ENCODE measurements around the gene MCFD2. TPM values are rescaled to one million over a fixed set of nuclear protein-coding genes. Genes with fewer than 3 reads are reported as not detected.
"Not testable (repeated sequence)": the region's sequence is repeated elsewhere in the genome, so short reads cannot be mapped to it uniquely, and the experiment has no call there.

Gene MCFD2
- total and polyA plus RNA-seq, 3 donors from 2014 or later, result 65.4 to 74.5 (median 67.6) TPM

DNA sequence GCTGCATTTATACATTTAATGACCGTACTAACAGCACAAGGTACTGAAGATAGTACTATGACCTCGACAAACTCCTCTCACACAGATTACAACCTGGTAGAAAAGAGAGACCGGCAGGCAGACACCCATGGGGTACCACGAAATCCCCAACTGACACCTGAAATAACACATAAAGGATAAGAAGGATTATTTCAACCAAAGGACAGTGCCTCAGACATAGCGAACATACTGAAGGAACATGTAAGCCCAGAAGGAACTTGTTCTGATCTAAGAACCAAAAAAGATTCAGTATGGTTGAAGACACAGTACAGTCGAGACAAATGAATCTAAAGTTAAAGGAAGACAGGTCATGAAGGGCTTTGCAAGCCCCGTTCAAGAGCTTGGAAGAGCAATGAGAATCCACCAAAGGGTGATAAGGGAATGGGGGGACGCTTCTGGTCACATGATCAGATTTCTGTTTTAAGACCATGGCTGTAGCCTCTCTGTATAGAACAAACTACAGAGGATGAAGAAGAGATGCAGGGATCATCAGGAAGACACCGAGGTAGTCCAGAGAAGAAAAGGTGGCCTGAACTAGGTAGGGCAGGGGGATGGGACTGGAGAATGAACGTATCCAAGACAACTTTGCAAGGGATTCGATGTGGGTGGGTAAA lies 902 bp downstream of the MCFD2 start:
- intact Hi-C loops (cut with DNase I; ENCODE audit: low total_unique reads), result loop anchor here (10.0 kb wide), 1 partner anchor 410 kb away; no protein-coding TSS in a partner anchor
- Histone ChIP-seq H3K27ac (peak overlapping the region; percentile 87 to 97), H3K36me3 (ENCODE audit: low read depth, missing control alignments) (no peaks in the 10 kb centered on the region), H3K27me3 (no peaks in the 10 kb centered on the region), H3K9me3 (no peaks in the 10 kb centered on the region), H3K4me3 (peak overlapping the region; percentile 93 to 99), H3K4me1 (peaks cover 18% of the 10 kb centered on the region)
- no peak for DNase-seq
- TF ChIP-seq CTCF (IDR thresholded peaks at IDR 0.05) (peak in 1 of 3 experiments; percentile 4), POLR2A (IDR thresholded peaks at IDR 0.05) (no peak)
- 19 to 25% methylated on average over 11 of the region's 11 CpGs for WGBS, 2 donors

DNA sequence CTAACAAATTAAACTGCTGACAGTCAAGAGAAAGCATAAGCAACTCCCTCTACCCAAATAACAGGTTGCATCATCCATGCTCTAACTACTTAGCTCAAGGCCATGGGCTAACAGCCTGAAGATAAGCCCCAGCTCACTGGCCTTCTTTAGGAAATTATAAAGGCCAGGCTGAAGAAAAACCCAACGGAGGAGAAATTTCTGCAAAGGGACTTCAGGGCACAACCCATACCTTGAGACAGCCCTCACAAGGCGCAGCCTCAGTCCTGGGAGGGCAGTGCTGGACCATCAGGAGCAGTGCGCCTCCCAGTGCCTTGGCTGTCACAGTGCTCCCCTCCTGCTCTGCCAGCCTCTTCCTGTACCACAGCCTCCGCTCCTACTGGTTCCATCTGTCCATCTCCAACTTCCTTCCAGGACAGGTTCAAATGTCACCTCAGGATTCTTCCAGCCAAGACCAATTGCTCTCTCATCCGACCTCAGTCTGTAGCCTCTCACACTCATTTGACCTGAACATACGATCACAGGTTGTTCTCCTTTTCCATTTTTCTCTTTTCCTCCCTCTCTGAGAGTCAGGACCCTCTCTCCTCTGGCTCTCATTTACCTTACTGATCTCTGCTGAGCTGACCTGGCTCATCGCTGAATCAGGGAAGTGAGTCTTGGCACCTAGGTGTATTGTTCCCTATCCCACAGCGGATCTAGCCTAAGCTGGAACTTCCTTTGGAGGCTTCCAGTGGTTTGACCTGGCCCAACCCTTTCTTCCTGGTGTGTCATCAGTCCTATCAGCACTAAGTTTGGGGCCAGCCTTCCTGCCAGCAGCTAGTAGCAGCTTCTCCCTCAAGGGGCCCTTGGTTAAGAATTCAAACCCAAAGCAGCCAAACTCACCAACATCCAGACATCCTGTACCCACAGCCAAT lies 1.9 kb downstream of the MCFD2 start:
- no peak for TF ChIP-seq CTCF (IDR thresholded peaks at IDR 0.05)
- TF ChIP-seq POLR2A (IDR thresholded peaks at IDR 0.05), result no peak
- no peaks in the 10 kb centered on the region for H3K9me3 ChIP-seq
- H3K36me3 ChIP-seq (ENCODE audit: low read depth, missing control alignments), result no peaks in the 10 kb centered on the region
- WGBS, 2 donors, result 60 to 79% methylated on average over 8 of the region's 8 CpGs
- intact Hi-C loops (cut with DNase I; ENCODE audit: low total_unique reads), result loop anchor here (10.0 kb wide), 1 partner anchor 411 kb away; no protein-coding TSS in a partner anchor
- H3K4me1 ChIP-seq, result peaks cover 18% of the 10 kb centered on the region
- DNase-seq, result peak; percentile 61
- no peaks in the 10 kb centered on the region for H3K27me3 ChIP-seq
- H3K4me3 ChIP-seq, result no peak overlapping the region
- peak overlapping the region in 1 of 2 donors; percentile 97 for H3K27ac ChIP-seq

DNA sequence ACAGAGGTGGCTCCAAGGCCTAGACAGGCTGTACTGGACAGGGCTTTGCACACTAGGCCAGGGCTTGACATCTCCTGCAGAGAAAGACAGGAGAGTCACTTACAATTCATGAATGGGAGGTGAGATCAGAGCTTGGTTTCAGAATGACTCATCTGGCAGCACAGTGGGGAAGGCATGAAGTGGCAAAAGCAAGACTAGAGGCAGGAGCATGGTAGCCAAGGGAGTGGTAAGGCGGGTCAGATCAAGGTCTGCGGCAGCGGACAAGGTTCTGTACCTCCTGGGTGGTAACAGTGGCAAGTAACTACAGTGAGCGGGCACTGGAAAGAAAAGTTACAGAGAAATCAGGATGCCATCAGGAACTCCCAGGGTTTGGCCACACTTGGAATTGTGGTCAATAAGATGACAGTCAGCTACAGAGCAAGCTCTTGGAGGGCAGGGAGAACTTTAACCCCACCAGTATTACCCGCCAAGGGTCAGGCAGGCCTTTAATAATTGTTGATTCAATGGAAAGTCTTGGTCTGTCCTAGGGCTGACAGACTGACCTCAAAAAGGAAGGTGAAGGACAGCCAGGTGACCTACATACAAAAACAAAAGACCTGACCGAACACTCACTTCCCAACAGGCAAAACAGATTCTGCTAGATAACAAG lies 5.7 kb downstream of the MCFD2 start:
- intact Hi-C loops (cut with DNase I; ENCODE audit: low total_unique reads), result loop anchor here (10.0 kb wide), 1 partner anchor 415 kb away; no protein-coding TSS in a partner anchor
- Histone ChIP-seq H3K4me3 (no peak overlapping the region), H3K27ac (no peak overlapping the region), H3K27me3 (no peaks in the 10 kb centered on the region), H3K36me3 (ENCODE audit: low read depth, missing control alignments) (no peaks in the 10 kb centered on the region), H3K4me1 (peaks cover 17% of the 10 kb centered on the region), H3K9me3 (no peaks in the 10 kb centered on the region)
- no peak for TF ChIP-seq CTCF (IDR thresholded peaks at IDR 0.05)
- no peak for TF ChIP-seq POLR2A (IDR thresholded peaks at IDR 0.05)
- DNase-seq, result no peak
- 83 to 87% methylated on average over 6 of the region's 6 CpGs for WGBS, 2 donors

- 78 to 81% methylated on average over 4 of the region's 4 CpGs for WGBS, 2 donors
Observed at GRCh38 chr2:46909150-46909549, 6.5 kb downstream of the MCFD2 start.

GRCh38 chr2:46904908-46905678 lies 10.5 kb downstream of the MCFD2 start:
- H3K27ac ChIP-seq; H3K27me3 ChIP-seq; H3K9me3 ChIP-seq; H3K36me3 ChIP-seq (ENCODE audit: low read depth, missing control alignments); H3K4me3 ChIP-seq; intact Hi-C loops (cut with DNase I; ENCODE audit: low total_unique reads); H3K4me1 ChIP-seq; DNase-seq: not testable (repeated sequence)
- 77 to 83% methylated on average over 10 of the region's 10 CpGs for WGBS, 2 donors

More at GRCh38 chr2:46909150-46909549, 6.5 kb downstream of the MCFD2 start:
- H3K27ac ChIP-seq, result no peak overlapping the region
- no peaks in the 10 kb centered on the region for H3K27me3 ChIP-seq
- intact Hi-C loops (cut with DNase I; ENCODE audit: low total_unique reads), result no loop called here
- H3K36me3 ChIP-seq (ENCODE audit: low read depth, missing control alignments), result no peaks in the 10 kb centered on the region
- DNase-seq, result no peak
- H3K9me3 ChIP-seq, result no peaks in the 10 kb centered on the region
- H3K4me1 ChIP-seq, result peaks cover 10% of the 10 kb centered on the region
- H3K4me3 ChIP-seq, result no peak overlapping the region
- no peak for TF ChIP-seq POLR2A (IDR thresholded peaks at IDR 0.05)
- no peak for TF ChIP-seq CTCF (IDR thresholded peaks at IDR 0.05)

DNA sequence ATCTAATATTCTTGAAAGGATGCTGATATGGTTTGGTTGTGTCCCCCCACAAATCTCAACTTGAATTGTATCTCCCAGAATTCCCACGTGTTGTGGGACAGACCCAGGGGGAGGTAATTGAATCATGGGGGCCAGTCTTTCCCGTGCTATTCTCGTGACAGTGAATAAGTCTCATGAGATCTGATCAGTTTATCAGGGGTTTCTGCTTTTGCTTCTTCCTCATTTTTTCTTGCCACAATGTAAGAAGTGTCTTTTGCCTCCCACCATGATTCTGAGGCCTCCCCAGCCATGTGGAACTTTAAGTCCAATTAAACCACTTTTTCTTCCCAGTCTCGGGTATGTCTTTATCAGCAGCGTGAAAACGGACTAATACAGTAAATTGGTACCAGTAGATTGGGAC lies 12.6 kb downstream of the MCFD2 start:
- intact Hi-C loops (cut with DNase I; ENCODE audit: low total_unique reads); H3K36me3 ChIP-seq (ENCODE audit: low read depth, missing control alignments): not testable (repeated sequence)
- WGBS, 2 donors, result 72 to 73% methylated on average over 6 of the region's 6 CpGs

More for the DNA sequence above, 12.6 kb downstream of the MCFD2 start:
- not testable (repeated sequence) for H3K27ac ChIP-seq, H3K4me1 ChIP-seq, H3K4me3 ChIP-seq, DNase-seq, H3K9me3 ChIP-seq, H3K27me3 ChIP-seq

Measured in testis (tissue), 3 donors.